ENCODE data around the gene EGFL7. TPM values are rescaled to one million over a fixed set of nuclear protein-coding genes. Genes with fewer than 3 reads are reported as not detected.

The EGFL7 gene
- total RNA-seq, 4 donors from 2014 or later: 38.8 to 81.0 (median 56.4) TPM

- no peaks in the 10 kb centered on the region for H3K9me3 ChIP-seq
- TF ChIP-seq CTCF (IDR thresholded peaks at IDR 0.05) (peak in 3 of 4 experiments; percentile 56 to 79 (median 59)), POLR2AphosphoS5 (IDR thresholded peaks at IDR 0.05) (no peak)
- H3K27me3 ChIP-seq: peaks cover 9% of the 10 kb centered on the region
- WGBS, 2 donors (ENCODE audit: low coverage in 1 of 2): 14 to 60% methylated on average over 1 to 2 of the region's 32 CpGs
- H3K4me3 ChIP-seq: no peak overlapping the region
- no peaks in the 10 kb centered on the region for H3K36me3 ChIP-seq
- peak; percentile 65 for ATAC-seq
- no peak overlapping the region for H3K27ac ChIP-seq
- peaks cover 0 to 43% (median 9%) of the 10 kb centered on the region in 3 donors for H3K4me1 ChIP-seq
Observed at GRCh38 chr9:136694163-136694871, 31.6 kb downstream of the EGFL7 start.

- ATAC-seq: no peak
- H3K9me3 ChIP-seq: no peaks in the 10 kb centered on the region
- TF ChIP-seq POLR2A (IDR thresholded peaks at IDR 0.05): no peak
- TF ChIP-seq EP300 (IDR thresholded peaks at IDR 0.05): no peak
- no peak for TF ChIP-seq POLR2AphosphoS5 (IDR thresholded peaks at IDR 0.05)
- H3K36me3 ChIP-seq: no peaks in the 10 kb centered on the region
- H3K4me3 ChIP-seq: no peak overlapping the region
- peaks cover 0 to 38% (median 9%) of the 10 kb centered on the region in 3 donors for H3K4me1 ChIP-seq
- peaks cover 14% of the 10 kb centered on the region for H3K27me3 ChIP-seq
- WGBS, 2 donors (ENCODE audit: low coverage in 1 of 2): 94% methylated on average over 10 of the region's 11 CpGs; no CpG with 5 or more reads in 1 of the 2 donors
- H3K27ac ChIP-seq: no peak overlapping the region
Observed at GRCh38 chr9:136694872-136695247, 32.1 kb downstream of the EGFL7 start.

GRCh38 chr9:136695435-136695895 is 32.7 kb downstream of the EGFL7 start:
- Histone ChIP-seq H3K27me3 (peaks cover 20% of the 10 kb centered on the region), H3K9me3 (no peaks in the 10 kb centered on the region), H3K27ac (no peak overlapping the region), H3K36me3 (no peaks in the 10 kb centered on the region), H3K4me1 (peaks cover 0 to 32% (median 5%) of the 10 kb centered on the region in 3 donors), H3K4me3 (no peak overlapping the region)
- 50 to 53% methylated on average over 1 to 3 of the region's 10 CpGs for WGBS, 2 donors (ENCODE audit: low coverage in 1 of 2)
- no peak for TF ChIP-seq CTCF (IDR thresholded peaks at IDR 0.05)
- TF ChIP-seq POLR2A (IDR thresholded peaks at IDR 0.05): no peak
- no peak for TF ChIP-seq EP300 (IDR thresholded peaks at IDR 0.05)
- no peak for TF ChIP-seq POLR2AphosphoS5 (IDR thresholded peaks at IDR 0.05)
- no peak for ATAC-seq

- TF ChIP-seq EP300 (IDR thresholded peaks at IDR 0.05) (no peak), POLR2AphosphoS5 (IDR thresholded peaks at IDR 0.05) (no peak), POLR2A (IDR thresholded peaks at IDR 0.05) (no peak), CTCF (IDR thresholded peaks at IDR 0.05) (no peak)
- Histone ChIP-seq H3K27me3 (peaks cover 24% of the 10 kb centered on the region), H3K4me3 (no peak overlapping the region), H3K9me3 (no peaks in the 10 kb centered on the region), H3K4me1 (peaks cover 0 to 27% (median 0%) of the 10 kb centered on the region in 3 donors), H3K36me3 (no peaks in the 10 kb centered on the region), H3K27ac (no peak overlapping the region)
- WGBS, 2 donors (ENCODE audit: low coverage in 1 of 2): 87% methylated on average over 11 of the region's 23 CpGs; no CpG with 5 or more reads in 1 of the 2 donors
- ATAC-seq: no peak
Observed at GRCh38 chr9:136695955-136696354, 33.2 kb downstream of the EGFL7 start.

GRCh38 chr9:136696502-136696901 is 33.8 kb downstream of the EGFL7 start:
- Histone ChIP-seq H3K36me3 (no peaks in the 10 kb centered on the region), H3K27me3 (peaks cover 30% of the 10 kb centered on the region), H3K27ac (no peak overlapping the region), H3K4me1 (peaks cover 0 to 21% (median 0%) of the 10 kb centered on the region in 3 donors), H3K9me3 (no peaks in the 10 kb centered on the region), H3K4me3 (no peak overlapping the region)
- ATAC-seq: no peak
- no peak for TF ChIP-seq CTCF (IDR thresholded peaks at IDR 0.05)
- no peak for TF ChIP-seq POLR2A (IDR thresholded peaks at IDR 0.05)
- no peak for TF ChIP-seq POLR2AphosphoS5 (IDR thresholded peaks at IDR 0.05)
- no peak for TF ChIP-seq EP300 (IDR thresholded peaks at IDR 0.05)
- 60 to 75% methylated on average over 2 to 4 of the region's 9 CpGs for WGBS, 2 donors (ENCODE audit: low coverage in 1 of 2)

All from gastroesophageal sphincter (tissue), 4 donors.